HFFc6 (cell line): ENCODE data around the gene ZNF469. TPM values are rescaled to one million over a fixed set of nuclear protein-coding genes. Genes with fewer than 3 reads are reported as not detected.
A peak's percentile ranks its signal among the peaks of the same experiment; 100 is the strongest.

Experiments used
- DNase-seq: peaks from one replicate; pipeline ENCODE4 v3.0.0-alpha.2; 2018
- H3K27ac Mint-ChIP-seq: 2 replicates; pipeline ENCODE4 v1.8.0; 2020; ENCODE audit warnings: mild to moderate bottlenecking, mixed read lengths
- H3K27me3 Mint-ChIP-seq: 2 replicates; pipeline ENCODE4 v1.8.0; 2021; ENCODE audit warnings: mild to moderate bottlenecking, moderate library complexity, mixed read lengths; ENCODE audit not compliant: insufficient read depth
- H3K36me3 Mint-ChIP-seq: 2 replicates; pipeline ENCODE4 v1.8.0; 2021; ENCODE audit warnings: low read depth, mixed read lengths
- H3K4me1 Mint-ChIP-seq: 2 replicates; pipeline ENCODE4 v1.8.0; 2020; ENCODE audit warnings: low read depth, mixed read lengths
- H3K4me3 Mint-ChIP-seq: 2 replicates; pipeline ENCODE4 v1.8.0; 2020; ENCODE audit warnings: mild to moderate bottlenecking, moderate library complexity, mixed read lengths
- H3K9me3 Mint-ChIP-seq: 2 replicates; pipeline ENCODE4 v1.8.0; 2020; ENCODE audit warnings: mild to moderate bottlenecking, mixed read lengths
- CTCF ChIP-seq: fragments of 200-600 bp; sonication (generic); IDR thresholded peaks from 2 replicates; pipeline ENCODE4 v1.5.0; 2021; ENCODE audit warnings: antibody characterized with exemption, mild to moderate bottlenecking
- total RNA-seq, 6 experiments: library from RNA; stranded (reverse); fragmentation: NEBNext Ultra II Directional; extraction: Animal tissue kit (Norgen Biotek cat#: 25700); gene quantifications; 2 replicates in 1 of 6; 3 replicates in 5 of 6; pipeline ENCODE4 v1.2.3, GENCODE V29; 2021

Gene ZNF469
- total RNA-seq, 6 experiments from 2014 or later = 9.4 to 17.5 (median 10.1) TPM

DNA sequence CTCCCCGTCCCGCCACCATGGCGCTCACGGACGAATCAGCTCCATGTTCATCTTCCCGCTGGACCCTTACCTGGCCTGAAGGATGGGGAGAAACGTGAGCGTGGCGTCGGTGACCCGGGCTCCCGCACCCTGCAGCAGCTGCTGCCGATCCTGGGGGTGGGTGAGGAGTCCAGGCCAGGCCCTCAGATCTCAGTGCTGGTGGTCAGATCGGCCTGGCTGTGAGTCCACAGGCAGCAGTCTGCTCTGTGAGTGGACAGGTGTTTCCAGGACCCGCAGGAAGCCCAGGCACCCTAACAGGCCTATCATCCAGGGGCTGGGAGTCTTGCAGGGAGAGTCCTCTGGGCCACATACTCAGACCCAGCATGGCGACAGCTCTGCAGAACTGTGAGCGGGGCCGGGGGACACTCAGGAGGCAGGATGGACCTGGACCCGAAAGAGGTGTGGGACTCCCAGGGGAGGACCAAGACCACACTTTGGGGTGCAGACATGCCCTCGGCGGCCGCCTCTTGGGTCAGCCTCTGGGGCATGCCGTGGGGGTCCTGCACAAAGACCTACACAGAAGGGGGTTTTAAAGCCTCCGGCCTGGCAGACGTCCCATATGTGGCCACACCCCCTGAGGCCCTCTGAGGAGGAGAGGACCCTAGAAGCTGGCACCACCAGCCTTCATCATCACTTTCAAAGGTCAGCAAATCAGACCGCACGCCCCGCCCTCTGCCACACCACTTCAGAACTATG lies 27.2 kb upstream of the ZNF469 start:
- Mint-ChIP-seq H3K27ac (no peak overlapping the region), H3K36me3 (no peaks in the 10 kb centered on the region), H3K4me1 (no peaks in the 10 kb centered on the region; the same call in 1 of the 2 replicates), H3K4me3 (no peak overlapping the region), H3K27me3 (peaks cover 8% of the 10 kb centered on the region), H3K9me3 (no peaks in the 10 kb centered on the region)
- TF ChIP-seq CTCF = no peak
- DNase-seq = no peak

- TF ChIP-seq CTCF = no peak
- H3K4me1 Mint-ChIP-seq = no peaks in the 10 kb centered on the region; the same call in 1 of the 2 replicates
- no peaks in the 10 kb centered on the region for H3K9me3 Mint-ChIP-seq
- peaks cover 8% of the 10 kb centered on the region for H3K27me3 Mint-ChIP-seq
- H3K36me3 Mint-ChIP-seq = no peaks in the 10 kb centered on the region
- H3K4me3 Mint-ChIP-seq = no peak overlapping the region
- DNase-seq = no peak
- no peak overlapping the region for H3K27ac Mint-ChIP-seq
Measured at GRCh38 chr16:88356124-88356726, 26.5 kb upstream of the ZNF469 start.

- Mint-ChIP-seq H3K27ac (no peak overlapping the region), H3K9me3 (no peaks in the 10 kb centered on the region; the same call in 1 of the 2 replicates), H3K4me3 (no peak overlapping the region), H3K4me1 (no peaks in the 10 kb centered on the region; the same call in 1 of the 2 replicates), H3K27me3 (peaks cover 12% of the 10 kb centered on the region), H3K36me3 (no peaks in the 10 kb centered on the region)
- no peak for TF ChIP-seq CTCF
- DNase-seq = no peak
Measured at GRCh38 chr16:88356727-88357199, 26.0 kb upstream of the ZNF469 start.

- no peaks in the 10 kb centered on the region; the same call in 1 of the 2 replicates for H3K4me1 Mint-ChIP-seq
- TF ChIP-seq CTCF = no peak
- peak; percentile 28 for DNase-seq
- H3K36me3 Mint-ChIP-seq = no peaks in the 10 kb centered on the region
- no peak overlapping the region for H3K27ac Mint-ChIP-seq
- peaks cover 5% of the 10 kb centered on the region; the same call in 1 of the 2 replicates for H3K9me3 Mint-ChIP-seq
- H3K27me3 Mint-ChIP-seq = peaks cover 9% of the 10 kb centered on the region; the same call in 1 of the 2 replicates
- no peak overlapping the region for H3K4me3 Mint-ChIP-seq
Measured at GRCh38 chr16:88357317-88358022, 25.3 kb upstream of the ZNF469 start.

- Mint-ChIP-seq H3K27me3 (peaks cover 12% of the 10 kb centered on the region; the same call in 1 of the 2 replicates), H3K36me3 (no peaks in the 10 kb centered on the region), H3K9me3 (peaks cover 11% of the 10 kb centered on the region; the same call in 1 of the 2 replicates), H3K27ac (no peak overlapping the region), H3K4me3 (no peak overlapping the region), H3K4me1 (no peaks in the 10 kb centered on the region; the same call in 1 of the 2 replicates)
- no peak for TF ChIP-seq CTCF
- no peak for DNase-seq
Measured at GRCh38 chr16:88358023-88358420, 24.7 kb upstream of the ZNF469 start.
